ENCODE results near the gene ATP8B4.

The ATP8B4 gene

DNA sequence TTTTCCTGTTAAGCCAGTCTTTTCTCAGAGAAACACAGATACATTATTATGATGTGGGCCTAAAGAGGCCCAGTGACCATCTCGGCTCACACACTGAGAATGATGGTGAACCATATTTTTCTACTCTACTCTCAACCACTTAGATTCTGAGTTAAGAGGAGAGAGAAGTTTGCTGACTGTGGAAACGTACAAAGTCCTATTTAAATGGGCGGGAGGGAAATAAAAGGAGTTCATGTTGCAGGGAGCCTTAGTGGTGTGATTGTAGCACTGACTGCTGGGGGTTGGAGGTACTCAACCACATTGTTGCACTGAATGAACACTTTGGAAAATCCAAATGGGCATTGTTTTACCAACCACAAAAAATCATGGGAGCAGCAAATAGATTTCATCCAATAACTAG lies 51.0 kb downstream of the ATP8B4 start:
- TF ChIP-seq SPI1 (IDR thresholded peaks at IDR 0.05; ENCODE audit: low read depth, low read length) (no peak), PAX5 (IDR thresholded peaks at IDR 0.05; ENCODE audit: insufficient read depth, low read length, severe bottlenecking) (no peak), POU2F2 (IDR thresholded peaks at IDR 0.05; ENCODE audit: low read depth, low read length) (no peak), TAF1 (IDR thresholded peaks at IDR 0.05; ENCODE audit: low read depth, low read length) (no peak)
- DNase-seq (ENCODE audit: insufficient read length, low spot score) (no peak), FAIRE-seq (no peak)

DNA sequence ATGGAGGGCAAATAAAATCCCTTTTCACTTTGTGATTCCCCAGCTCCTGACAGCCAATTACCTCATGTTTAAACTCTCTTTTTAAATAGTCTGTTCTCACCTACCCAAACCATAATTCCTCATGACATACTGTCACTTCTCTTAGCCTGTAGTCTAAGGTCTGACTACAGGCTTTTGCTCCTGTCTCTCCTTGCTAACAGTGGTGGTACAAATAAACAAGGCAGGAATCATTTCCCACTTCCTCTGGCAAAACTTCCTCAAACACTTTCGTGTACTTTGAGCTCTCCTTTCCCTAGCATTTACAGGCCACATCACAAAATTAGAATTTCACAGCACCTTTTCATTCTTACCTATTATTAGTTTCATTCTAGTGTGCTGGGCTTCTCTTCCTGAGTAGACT lies 51.8 kb downstream of the ATP8B4 start:
- TF ChIP-seq POU2F2 (IDR thresholded peaks at IDR 0.05; ENCODE audit: low read depth, low read length): no peak
- no peak for TF ChIP-seq TAF1 (IDR thresholded peaks at IDR 0.05; ENCODE audit: low read depth, low read length)
- no peak for TF ChIP-seq POLR2AphosphoS5 (IDR thresholded peaks at IDR 0.05; ENCODE audit: low read depth, low read length)
- TF ChIP-seq SPI1 (IDR thresholded peaks at IDR 0.05; ENCODE audit: low read depth, low read length): no peak
- no peak for TF ChIP-seq POLR2A (IDR thresholded peaks at IDR 0.05; ENCODE audit: low read depth, low read length)
- no peak for TF ChIP-seq PAX5 (IDR thresholded peaks at IDR 0.05; ENCODE audit: insufficient read depth, low read length, severe bottlenecking)
- FAIRE-seq: no peak
- DNase-seq (ENCODE audit: insufficient read length, low spot score): no peak

DNA sequence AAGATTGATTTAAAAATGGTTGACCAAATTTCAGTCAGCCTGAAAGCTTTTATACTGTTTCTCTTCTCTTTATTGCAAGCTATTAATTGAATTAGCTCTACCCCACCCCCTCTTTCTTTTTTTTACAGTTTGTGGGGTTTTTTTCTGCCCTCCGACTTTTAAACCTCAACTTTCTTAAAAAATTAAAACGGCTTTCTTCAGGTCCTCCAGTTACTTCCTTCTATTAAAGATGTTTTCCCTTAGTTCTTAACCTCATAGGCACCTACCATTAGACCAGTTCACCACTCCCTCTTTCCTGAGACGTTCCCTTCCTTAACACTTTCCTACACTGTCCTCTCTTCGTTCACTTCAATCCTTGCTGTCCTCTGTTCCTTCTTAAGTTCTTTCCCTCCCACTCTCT lies 52.4 kb downstream of the ATP8B4 start:
- DNase-seq (ENCODE audit: insufficient read length, low spot score) (no peak), FAIRE-seq (no peak)
- no peak for TF ChIP-seq POU2F2 (IDR thresholded peaks at IDR 0.05; ENCODE audit: low read depth, low read length)
- no peak for TF ChIP-seq POLR2A (IDR thresholded peaks at IDR 0.05; ENCODE audit: low read depth, low read length)
- TF ChIP-seq PAX5 (IDR thresholded peaks at IDR 0.05; ENCODE audit: insufficient read depth, low read length, severe bottlenecking): no peak
- TF ChIP-seq TAF1 (IDR thresholded peaks at IDR 0.05; ENCODE audit: low read depth, low read length): no peak
- no peak for TF ChIP-seq SPI1 (IDR thresholded peaks at IDR 0.05; ENCODE audit: low read depth, low read length)
- TF ChIP-seq POLR2AphosphoS5 (IDR thresholded peaks at IDR 0.05; ENCODE audit: low read depth, low read length): no peak

DNA sequence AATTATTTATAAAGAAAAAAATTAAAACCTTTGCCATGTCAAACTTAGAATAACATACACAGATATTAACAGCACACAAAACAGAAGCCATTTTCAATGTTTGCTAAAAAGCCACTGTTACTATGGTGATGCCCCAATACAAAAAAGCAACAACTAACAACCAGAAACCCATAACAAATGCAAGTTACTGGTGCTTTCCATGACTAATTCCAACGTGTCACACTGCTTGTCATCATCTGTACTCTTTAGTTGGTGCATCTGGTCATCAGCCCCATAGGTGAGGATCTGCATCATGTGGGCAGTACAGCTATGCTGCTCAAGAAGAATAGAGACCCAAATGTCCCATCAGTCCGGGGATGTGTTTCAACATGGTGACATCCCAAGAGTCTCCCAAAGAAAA lies 52.8 kb downstream of the ATP8B4 start:
- DNase-seq (ENCODE audit: insufficient read length, low spot score): no peak
- no peak for FAIRE-seq
- no peak for TF ChIP-seq POU2F2 (IDR thresholded peaks at IDR 0.05; ENCODE audit: low read depth, low read length)
- TF ChIP-seq PAX5 (IDR thresholded peaks at IDR 0.05; ENCODE audit: insufficient read depth, low read length, severe bottlenecking): no peak
- TF ChIP-seq POLR2A (IDR thresholded peaks at IDR 0.05; ENCODE audit: low read depth, low read length): no peak
- no peak for TF ChIP-seq TAF1 (IDR thresholded peaks at IDR 0.05; ENCODE audit: low read depth, low read length)
- TF ChIP-seq POLR2AphosphoS5 (IDR thresholded peaks at IDR 0.05; ENCODE audit: low read depth, low read length): no peak

DNA sequence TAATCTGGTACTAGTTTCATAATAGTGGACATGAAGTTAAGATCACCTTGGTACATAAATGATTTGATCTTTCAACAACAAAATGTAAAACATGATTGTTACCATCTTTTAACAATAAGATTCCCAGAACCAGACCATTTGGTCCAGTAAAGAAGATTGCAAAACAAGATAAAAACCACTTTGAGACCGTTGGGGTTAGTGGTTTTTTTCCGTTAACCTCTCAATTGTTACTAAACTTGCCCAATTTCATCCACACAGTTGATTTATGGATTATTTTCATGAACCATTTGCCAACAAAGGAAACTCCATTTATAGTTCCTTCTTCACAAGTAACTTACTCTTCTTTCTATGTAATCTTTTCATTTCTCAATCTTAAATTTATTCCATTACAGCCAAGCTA lies 53.8 kb downstream of the ATP8B4 start:
- DNase-seq (ENCODE audit: insufficient read length, low spot score) (no peak), FAIRE-seq (no peak)
- TF ChIP-seq POLR2AphosphoS5 (IDR thresholded peaks at IDR 0.05; ENCODE audit: low read depth, low read length) (no peak), POLR2A (IDR thresholded peaks at IDR 0.05; ENCODE audit: low read depth, low read length) (no peak), SPI1 (IDR thresholded peaks at IDR 0.05; ENCODE audit: low read depth, low read length) (no peak), PAX5 (IDR thresholded peaks at IDR 0.05; ENCODE audit: insufficient read depth, low read length, severe bottlenecking) (no peak), TAF1 (IDR thresholded peaks at IDR 0.05; ENCODE audit: low read depth, low read length) (no peak), POU2F2 (IDR thresholded peaks at IDR 0.05; ENCODE audit: low read depth, low read length) (no peak)

DNA sequence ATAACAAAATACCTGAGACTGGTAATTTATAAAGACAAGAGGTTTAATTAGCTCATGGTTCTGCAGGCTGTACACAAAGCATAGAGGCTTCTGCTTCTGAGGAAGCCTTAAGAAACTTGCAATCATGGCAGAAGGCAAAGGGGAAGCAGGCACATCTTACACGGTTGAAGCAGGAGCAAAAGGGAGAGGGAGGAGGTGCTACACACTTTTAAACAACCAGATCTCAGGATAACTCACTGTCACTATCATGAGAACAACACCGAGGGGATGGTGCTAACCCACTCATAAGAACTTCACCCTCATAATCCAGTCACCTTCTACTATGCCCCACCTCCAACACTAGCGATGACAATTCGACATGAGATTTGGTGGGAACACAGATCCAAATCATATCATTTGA lies 54.4 kb downstream of the ATP8B4 start:
- no peak for FAIRE-seq
- no peak for DNase-seq (ENCODE audit: insufficient read length, low spot score)
- TF ChIP-seq PAX5 (IDR thresholded peaks at IDR 0.05; ENCODE audit: insufficient read depth, low read length, severe bottlenecking): no peak
- no peak for TF ChIP-seq POU2F2 (IDR thresholded peaks at IDR 0.05; ENCODE audit: low read depth, low read length)
- no peak for TF ChIP-seq TAF1 (IDR thresholded peaks at IDR 0.05; ENCODE audit: low read depth, low read length)
- TF ChIP-seq POLR2A (IDR thresholded peaks at IDR 0.05; ENCODE audit: low read depth, low read length): no peak

DNA sequence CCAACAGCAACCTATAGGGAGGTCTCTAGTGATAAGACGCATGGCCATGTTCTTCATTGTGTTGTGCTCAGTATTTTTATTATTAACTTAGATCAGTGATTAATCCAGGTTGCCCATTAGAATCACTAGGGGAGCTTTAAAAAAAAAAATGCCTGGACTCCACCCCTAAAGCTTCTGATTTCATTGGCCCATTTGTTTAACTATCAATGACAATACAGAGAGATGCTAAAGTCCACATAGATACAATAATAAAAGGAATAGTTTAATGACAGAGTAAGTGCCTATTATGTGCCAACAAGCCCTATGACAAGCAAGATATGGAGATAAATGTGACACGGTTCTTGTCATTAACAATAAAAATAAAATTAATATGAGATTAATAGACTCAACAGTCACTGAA lies 55.8 kb downstream of the ATP8B4 start:
- FAIRE-seq: no peak

DNA sequence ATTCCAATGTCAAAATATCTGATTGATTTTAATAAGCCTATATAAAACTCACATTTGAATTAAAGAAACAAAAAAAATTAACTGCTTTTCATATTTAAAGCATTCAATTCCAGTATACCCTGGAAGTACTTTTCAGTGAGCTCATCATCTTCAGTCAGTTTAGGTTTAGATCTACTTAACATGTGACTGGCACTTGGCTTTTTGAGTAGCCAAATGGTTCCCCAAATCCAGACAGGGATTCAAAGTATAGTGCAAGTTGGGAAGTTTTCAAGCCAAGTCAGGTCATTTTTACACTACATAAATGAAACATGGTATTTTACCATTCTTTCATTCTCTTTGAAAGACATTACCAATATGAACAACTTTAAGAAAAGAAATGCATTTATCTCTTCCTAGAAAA lies 57.5 kb downstream of the ATP8B4 start:
- no peak for DNase-seq (ENCODE audit: insufficient read length, low spot score)
- no peak for TF ChIP-seq SPI1 (IDR thresholded peaks at IDR 0.05; ENCODE audit: low read depth, low read length)
- no peak for TF ChIP-seq POLR2A (IDR thresholded peaks at IDR 0.05; ENCODE audit: low read depth, low read length)
- no peak for TF ChIP-seq PAX5 (IDR thresholded peaks at IDR 0.05; ENCODE audit: insufficient read depth, low read length, severe bottlenecking)
- TF ChIP-seq TAF1 (IDR thresholded peaks at IDR 0.05; ENCODE audit: low read depth, low read length): no peak
- TF ChIP-seq POLR2AphosphoS5 (IDR thresholded peaks at IDR 0.05; ENCODE audit: low read depth, low read length): no peak
- no peak for FAIRE-seq

More for the DNA sequence above, 55.8 kb downstream of the ATP8B4 start:
- TF ChIP-seq POU2F2 (IDR thresholded peaks at IDR 0.05; ENCODE audit: low read depth, low read length) (no peak), POLR2A (IDR thresholded peaks at IDR 0.05; ENCODE audit: low read depth, low read length) (no peak), SPI1 (IDR thresholded peaks at IDR 0.05; ENCODE audit: low read depth, low read length) (no peak), POLR2AphosphoS5 (IDR thresholded peaks at IDR 0.05; ENCODE audit: low read depth, low read length) (no peak), TAF1 (IDR thresholded peaks at IDR 0.05; ENCODE audit: low read depth, low read length) (no peak), PAX5 (IDR thresholded peaks at IDR 0.05; ENCODE audit: insufficient read depth, low read length, severe bottlenecking) (no peak)
- no peak for DNase-seq (ENCODE audit: insufficient read length, low spot score)

DNA sequence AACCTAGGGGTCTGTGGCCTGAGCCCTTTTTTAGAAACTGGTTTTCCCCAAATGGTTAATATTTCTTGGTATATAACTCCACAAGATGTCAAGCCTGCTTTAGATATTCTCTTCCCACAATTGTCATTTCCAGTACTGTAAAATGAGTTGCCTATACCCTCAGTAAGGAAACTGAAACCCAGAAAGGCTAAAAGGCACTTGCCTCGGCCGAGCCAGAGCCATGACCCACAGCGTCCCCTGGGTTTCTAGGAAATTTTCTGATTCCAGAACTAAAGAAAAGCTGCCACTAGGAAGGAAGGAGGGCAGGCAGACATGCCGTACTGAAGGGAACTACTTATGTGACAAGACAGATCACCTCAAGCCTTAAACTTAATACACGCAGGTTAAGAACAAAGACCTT lies 59.1 kb downstream of the ATP8B4 start:
- FAIRE-seq (no peak), DNase-seq (ENCODE audit: insufficient read length, low spot score) (no peak)
- no peak for TF ChIP-seq POU2F2 (IDR thresholded peaks at IDR 0.05; ENCODE audit: low read depth, low read length)
- TF ChIP-seq POLR2AphosphoS5 (IDR thresholded peaks at IDR 0.05; ENCODE audit: low read depth, low read length): no peak
- no peak for TF ChIP-seq POLR2A (IDR thresholded peaks at IDR 0.05; ENCODE audit: low read depth, low read length)
- TF ChIP-seq SPI1 (IDR thresholded peaks at IDR 0.05; ENCODE audit: low read depth, low read length): no peak
- TF ChIP-seq PAX5 (IDR thresholded peaks at IDR 0.05; ENCODE audit: insufficient read depth, low read length, severe bottlenecking): no peak
- no peak for TF ChIP-seq TAF1 (IDR thresholded peaks at IDR 0.05; ENCODE audit: low read depth, low read length)

DNA sequence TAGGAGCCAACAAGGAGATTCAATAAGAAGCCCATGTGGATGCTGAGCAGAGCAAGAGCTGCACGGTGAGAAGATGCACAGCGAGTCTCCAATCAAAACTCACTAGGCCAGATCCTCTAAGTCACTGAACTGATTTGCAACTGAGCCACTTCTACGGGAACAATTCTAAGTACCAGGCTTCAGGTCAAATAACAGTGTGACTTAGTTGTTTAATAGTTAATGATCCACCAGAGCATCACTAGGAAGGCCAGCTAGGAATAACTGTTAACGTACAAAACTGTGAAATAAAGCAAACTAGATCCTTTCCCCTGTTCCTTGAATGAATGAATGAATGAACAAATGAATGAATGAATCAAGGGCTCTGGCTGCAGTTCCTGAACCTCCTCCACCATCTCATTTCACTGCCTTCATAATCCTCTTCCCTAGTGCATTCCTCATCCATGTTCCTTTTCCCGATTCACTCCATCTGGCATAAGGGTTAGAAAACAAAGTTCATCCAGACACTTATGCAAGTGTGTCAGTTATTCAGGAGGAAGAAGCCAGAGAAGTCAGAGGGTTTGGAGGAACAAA lies 59.7 kb downstream of the ATP8B4 start:
- DNase-seq (ENCODE audit: insufficient read length, low spot score) (no peak), FAIRE-seq (no peak)
- TF ChIP-seq TAF1 (IDR thresholded peaks at IDR 0.05; ENCODE audit: low read depth, low read length) (no peak), PAX5 (IDR thresholded peaks at IDR 0.05; ENCODE audit: insufficient read depth, low read length, severe bottlenecking) (no peak), POU2F2 (IDR thresholded peaks at IDR 0.05; ENCODE audit: low read depth, low read length) (no peak), POLR2A (IDR thresholded peaks at IDR 0.05; ENCODE audit: low read depth, low read length) (no peak), POLR2AphosphoS5 (IDR thresholded peaks at IDR 0.05; ENCODE audit: low read depth, low read length) (no peak), SPI1 (IDR thresholded peaks at IDR 0.05; ENCODE audit: low read depth, low read length) (no peak)
